ENCODE data around the gene PEAK1.
"Not testable (repeated sequence)": the region's sequence is repeated elsewhere in the genome, so short reads cannot be mapped to it uniquely, and the experiment has no call there.

Gene PEAK1

GRCh38 chr15:77415450-77416147 is 4.3 kb downstream of the PEAK1 start:
- Histone ChIP-seq H3K36me3 (ENCODE audit: control insufficient read depth, insufficient read depth, low read length) (no peaks in the 10 kb centered on the region), H3K9me3 (ENCODE audit: control insufficient read depth, low read length) (no peaks in the 10 kb centered on the region), H3K4me1 (ENCODE audit: control insufficient read depth, insufficient read depth, low read length, poor library complexity, severe bottlenecking) (no peaks in the 10 kb centered on the region), H3K27me3 (replicated peaks; ENCODE audit: control insufficient read depth, insufficient read depth, low read length, poor library complexity, severe bottlenecking) (no peaks in the 10 kb centered on the region), H3K4me3 (ENCODE audit: insufficient read depth, low read depth, low read length, poor library complexity, severe bottlenecking) (no peak overlapping the region), H3K27ac (ENCODE audit: insufficient read depth, low read length, poor library complexity, severe bottlenecking) (no peak overlapping the region)
- DNase-seq, result no peak

DNA sequence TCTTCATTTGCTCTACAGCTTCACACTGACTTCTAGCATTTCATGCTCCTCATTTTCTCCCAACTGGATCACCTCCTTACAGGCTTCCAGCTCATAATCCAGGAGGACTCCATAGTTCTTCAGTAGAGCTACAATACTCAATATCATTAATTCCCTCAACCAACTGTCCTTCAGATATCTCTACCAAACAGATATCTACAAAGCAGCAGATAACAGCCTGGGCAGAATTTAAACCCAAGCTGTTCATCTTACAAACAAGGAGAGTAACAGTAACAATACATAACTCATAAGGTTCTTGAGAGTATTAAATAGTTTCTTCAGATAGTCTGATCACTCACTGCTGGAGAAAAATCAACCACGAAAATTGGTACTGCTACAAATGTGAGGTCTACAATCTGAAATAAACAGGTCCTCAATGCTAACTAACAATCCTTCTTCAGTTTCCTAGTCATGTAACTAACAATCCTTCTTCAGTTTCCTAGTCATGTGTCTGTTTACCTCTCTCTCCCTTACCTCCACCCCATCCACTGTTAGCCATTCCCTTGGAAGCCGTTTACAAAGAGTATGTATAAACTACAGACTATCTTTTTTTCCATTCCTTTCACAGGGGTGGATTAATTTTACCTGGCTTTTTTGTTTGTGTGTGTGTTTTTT is 5.0 kb downstream of the PEAK1 start:
- Histone ChIP-seq H3K36me3 (ENCODE audit: control insufficient read depth, insufficient read depth, low read length) (no peaks in the 10 kb centered on the region), H3K27ac (ENCODE audit: insufficient read depth, low read length, poor library complexity, severe bottlenecking) (no peak overlapping the region), H3K27me3 (replicated peaks; ENCODE audit: control insufficient read depth, insufficient read depth, low read length, poor library complexity, severe bottlenecking) (no peaks in the 10 kb centered on the region), H3K4me1 (ENCODE audit: control insufficient read depth, insufficient read depth, low read length, poor library complexity, severe bottlenecking) (peaks cover 2% of the 10 kb centered on the region), H3K4me3 (ENCODE audit: insufficient read depth, low read depth, low read length, poor library complexity, severe bottlenecking) (no peak overlapping the region), H3K9me3 (ENCODE audit: control insufficient read depth, low read length) (no peaks in the 10 kb centered on the region)
- no peak for DNase-seq

DNA sequence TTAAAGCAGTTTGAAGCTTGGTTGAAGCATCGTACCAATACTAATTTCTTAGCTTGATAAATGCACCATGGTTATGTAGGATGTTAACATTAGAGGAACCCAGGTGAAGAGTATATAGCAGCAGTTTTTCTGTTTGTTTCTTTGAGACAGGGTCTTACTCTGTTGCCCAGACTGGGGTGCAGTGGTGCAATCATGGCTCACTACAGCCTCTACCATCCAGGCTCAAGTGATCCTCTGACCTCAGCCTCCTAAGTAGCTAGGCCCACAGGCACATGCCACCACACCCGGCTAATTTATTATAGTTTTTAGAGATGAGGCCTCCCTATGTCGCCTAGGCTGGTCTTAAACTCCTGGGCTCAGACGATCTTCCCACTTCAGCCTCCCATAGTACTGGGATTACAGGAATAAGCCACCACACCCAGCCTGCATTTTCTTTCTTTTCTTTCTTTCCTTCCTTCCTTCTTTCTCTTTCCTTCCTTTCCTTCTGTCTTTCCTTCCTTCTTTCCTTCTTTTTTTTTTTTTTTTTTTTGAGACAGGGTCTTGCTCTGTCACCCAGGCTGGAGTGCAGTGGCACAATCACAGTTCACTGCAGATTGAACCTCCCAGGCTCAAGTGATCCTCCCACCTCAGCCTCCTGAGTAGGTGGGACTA is 6.1 kb downstream of the PEAK1 start:
- DNase-seq, result no peak
- no peaks in the 10 kb centered on the region for H3K27me3 ChIP-seq (replicated peaks; ENCODE audit: control insufficient read depth, insufficient read depth, low read length, poor library complexity, severe bottlenecking)
- no peak overlapping the region for H3K4me3 ChIP-seq (ENCODE audit: insufficient read depth, low read depth, low read length, poor library complexity, severe bottlenecking)
- H3K27ac ChIP-seq (ENCODE audit: insufficient read depth, low read length, poor library complexity, severe bottlenecking), result no peak overlapping the region
- H3K4me1 ChIP-seq (ENCODE audit: control insufficient read depth, insufficient read depth, low read length, poor library complexity, severe bottlenecking), result peaks cover 5% of the 10 kb centered on the region
- H3K9me3 ChIP-seq (ENCODE audit: control insufficient read depth, low read length), result no peaks in the 10 kb centered on the region
- no peaks in the 10 kb centered on the region for H3K36me3 ChIP-seq (ENCODE audit: control insufficient read depth, insufficient read depth, low read length)

- Histone ChIP-seq H3K36me3 (ENCODE audit: control insufficient read depth, insufficient read depth, low read length) (no peaks in the 10 kb centered on the region), H3K4me1 (ENCODE audit: control insufficient read depth, insufficient read depth, low read length, poor library complexity, severe bottlenecking) (peaks cover 5% of the 10 kb centered on the region), H3K27ac (ENCODE audit: insufficient read depth, low read length, poor library complexity, severe bottlenecking) (no peak overlapping the region), H3K27me3 (replicated peaks; ENCODE audit: control insufficient read depth, insufficient read depth, low read length, poor library complexity, severe bottlenecking) (no peaks in the 10 kb centered on the region), H3K4me3 (ENCODE audit: insufficient read depth, low read depth, low read length, poor library complexity, severe bottlenecking) (no peak overlapping the region), H3K9me3 (ENCODE audit: control insufficient read depth, low read length) (no peaks in the 10 kb centered on the region)
- no peak for DNase-seq
These were observed 6.8 kb downstream of the PEAK1 start for GRCh38 chr15:77412972-77413698.

DNA sequence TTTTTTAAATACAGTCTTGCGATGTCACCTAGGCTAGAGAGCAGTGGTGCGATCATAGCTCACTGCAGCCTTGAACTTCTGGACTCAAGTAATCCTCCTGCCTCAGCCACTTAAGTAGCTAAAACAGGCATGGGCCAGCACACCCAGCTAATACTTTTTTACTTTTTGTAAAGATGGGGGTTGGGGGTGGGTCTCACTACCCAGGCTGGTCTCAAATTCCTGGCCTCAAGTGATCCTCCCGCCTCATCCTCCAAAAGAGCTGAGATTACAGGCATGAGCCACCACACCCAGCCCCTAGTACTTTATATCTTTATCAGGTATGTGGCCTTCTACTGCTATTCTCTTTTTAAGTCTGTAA is 8.3 kb downstream of the PEAK1 start:
- Histone ChIP-seq H3K27me3 (replicated peaks; ENCODE audit: control insufficient read depth, insufficient read depth, low read length, poor library complexity, severe bottlenecking) (no peaks in the 10 kb centered on the region), H3K9me3 (ENCODE audit: control insufficient read depth, low read length) (no peaks in the 10 kb centered on the region), H3K36me3 (ENCODE audit: control insufficient read depth, insufficient read depth, low read length) (no peaks in the 10 kb centered on the region), H3K27ac (ENCODE audit: insufficient read depth, low read length, poor library complexity, severe bottlenecking) (no peak overlapping the region), H3K4me1 (ENCODE audit: control insufficient read depth, insufficient read depth, low read length, poor library complexity, severe bottlenecking) (peaks cover 5% of the 10 kb centered on the region), H3K4me3 (ENCODE audit: insufficient read depth, low read depth, low read length, poor library complexity, severe bottlenecking) (no peak overlapping the region)
- DNase-seq, result no peak

- peaks cover 5% of the 10 kb centered on the region for H3K4me1 ChIP-seq (ENCODE audit: control insufficient read depth, insufficient read depth, low read length, poor library complexity, severe bottlenecking)
- H3K27ac ChIP-seq (ENCODE audit: insufficient read depth, low read length, poor library complexity, severe bottlenecking), result no peak overlapping the region
- H3K4me3 ChIP-seq (ENCODE audit: insufficient read depth, low read depth, low read length, poor library complexity, severe bottlenecking), result no peak overlapping the region
- H3K36me3 ChIP-seq (ENCODE audit: control insufficient read depth, insufficient read depth, low read length), result no peaks in the 10 kb centered on the region
- H3K9me3 ChIP-seq (ENCODE audit: control insufficient read depth, low read length), result no peaks in the 10 kb centered on the region
- DNase-seq, result no peak
- no peaks in the 10 kb centered on the region for H3K27me3 ChIP-seq (replicated peaks; ENCODE audit: control insufficient read depth, insufficient read depth, low read length, poor library complexity, severe bottlenecking)
These were observed 8.9 kb downstream of the PEAK1 start for GRCh38 chr15:77410701-77411618.

GRCh38 chr15:77410157-77410500 is 9.8 kb downstream of the PEAK1 start:
- H3K27ac ChIP-seq (ENCODE audit: insufficient read depth, low read length, poor library complexity, severe bottlenecking); H3K4me1 ChIP-seq (ENCODE audit: control insufficient read depth, insufficient read depth, low read length, poor library complexity, severe bottlenecking); H3K36me3 ChIP-seq (ENCODE audit: control insufficient read depth, insufficient read depth, low read length); H3K27me3 ChIP-seq (replicated peaks; ENCODE audit: control insufficient read depth, insufficient read depth, low read length, poor library complexity, severe bottlenecking); H3K9me3 ChIP-seq (ENCODE audit: control insufficient read depth, low read length); H3K4me3 ChIP-seq (ENCODE audit: insufficient read depth, low read depth, low read length, poor library complexity, severe bottlenecking); DNase-seq: not testable (repeated sequence)

- H3K9me3 ChIP-seq (ENCODE audit: control insufficient read depth, low read length), result no peaks in the 10 kb centered on the region
- H3K4me1 ChIP-seq (ENCODE audit: control insufficient read depth, insufficient read depth, low read length, poor library complexity, severe bottlenecking), result peaks cover 5% of the 10 kb centered on the region
- no peak for DNase-seq
- no peak overlapping the region for H3K27ac ChIP-seq (ENCODE audit: insufficient read depth, low read length, poor library complexity, severe bottlenecking)
- no peaks in the 10 kb centered on the region for H3K27me3 ChIP-seq (replicated peaks; ENCODE audit: control insufficient read depth, insufficient read depth, low read length, poor library complexity, severe bottlenecking)
- no peak overlapping the region for H3K4me3 ChIP-seq (ENCODE audit: insufficient read depth, low read depth, low read length, poor library complexity, severe bottlenecking)
- no peaks in the 10 kb centered on the region for H3K36me3 ChIP-seq (ENCODE audit: control insufficient read depth, insufficient read depth, low read length)
These were observed 10.4 kb downstream of the PEAK1 start for GRCh38 chr15:77409259-77410156.

DNA sequence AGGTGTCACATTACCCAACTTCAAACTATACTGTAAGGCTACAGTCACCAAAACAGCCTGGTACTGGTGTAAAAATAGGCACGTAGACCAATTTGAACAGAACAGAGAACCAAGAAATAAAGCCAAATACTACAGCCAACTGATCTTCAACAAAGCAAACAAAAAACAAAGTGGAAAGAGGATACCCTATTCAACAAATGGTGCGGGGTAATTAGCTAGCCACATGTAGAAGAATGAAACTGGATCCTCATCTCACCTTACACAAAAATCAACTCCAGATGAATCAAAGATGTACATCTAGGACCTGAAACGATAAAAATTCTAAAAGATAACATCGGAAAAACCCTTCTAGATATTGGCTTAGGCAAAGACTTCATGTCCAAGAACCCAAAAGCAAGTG is 13.1 kb downstream of the PEAK1 start:
- H3K36me3 ChIP-seq (ENCODE audit: control insufficient read depth, insufficient read depth, low read length), result no peaks in the 10 kb centered on the region

More for the DNA sequence above, 13.1 kb downstream of the PEAK1 start:
- Histone ChIP-seq H3K27ac (ENCODE audit: insufficient read depth, low read length, poor library complexity, severe bottlenecking) (no peak overlapping the region), H3K9me3 (ENCODE audit: control insufficient read depth, low read length) (no peaks in the 10 kb centered on the region), H3K27me3 (replicated peaks; ENCODE audit: control insufficient read depth, insufficient read depth, low read length, poor library complexity, severe bottlenecking) (no peaks in the 10 kb centered on the region), H3K4me3 (ENCODE audit: insufficient read depth, low read depth, low read length, poor library complexity, severe bottlenecking) (no peak overlapping the region), H3K4me1 (ENCODE audit: control insufficient read depth, insufficient read depth, low read length, poor library complexity, severe bottlenecking) (peaks cover 5% of the 10 kb centered on the region)
- no peak for DNase-seq
